Measurements from ENCODE around the gene CORO6. TPM values are rescaled to one million over a fixed set of nuclear protein-coding genes. Genes with fewer than 3 reads are reported as not detected.

The CORO6 gene
- total and polyA plus RNA-seq, 2 experiments from 2014 or later = 2.6 to 5.2 TPM

DNA sequence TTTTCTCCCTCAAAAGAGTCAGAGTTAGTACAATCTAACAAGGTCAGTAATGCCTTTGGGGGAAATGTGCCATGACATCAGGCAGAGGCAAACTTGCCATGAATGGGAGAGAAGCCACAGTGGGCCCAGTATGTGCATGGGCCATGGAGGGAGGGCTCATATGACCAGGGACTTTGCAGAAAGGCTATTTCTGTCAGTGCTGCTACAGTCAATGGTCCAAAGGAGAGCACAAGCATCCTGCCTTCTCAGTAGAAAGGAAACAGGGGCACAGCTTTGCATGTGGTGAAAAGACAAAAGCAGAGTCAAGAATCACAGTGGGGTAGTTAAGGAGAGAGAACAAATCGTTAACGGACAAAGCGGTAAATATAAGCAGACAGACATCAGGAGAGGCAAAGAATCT lies 11.2 kb upstream of the CORO6 start:
- Histone ChIP-seq H4K20me1 (replicated peaks; ENCODE audit: insufficient read depth) (no peaks in the 10 kb centered on the region), H3K9me2 (ENCODE audit: insufficient read depth) (no peaks in the 10 kb centered on the region), H3K4me2 (no peak overlapping the region), H3K4me3 (no peak overlapping the region), H3K79me2 (replicated peaks; ENCODE audit: insufficient read depth) (no peaks in the 10 kb centered on the region), H3K27me3 (ENCODE audit: insufficient read depth) (no peaks in the 10 kb centered on the region), H3F3A (replicated peaks; ENCODE audit: low read depth) (no peaks in the 10 kb centered on the region; the same call in none of the 2 replicates), H2AFZ (no peak overlapping the region), H3K27ac (ENCODE audit: low read depth) (no peak overlapping the region), H3K36me3 (ENCODE audit: insufficient read depth) (no peaks in the 10 kb centered on the region), H3K4me1 (ENCODE audit: insufficient read depth) (no peaks in the 10 kb centered on the region; the same call in 1 of the 2 replicates)
- Mint-ChIP-seq H3K9me3 (no peaks in the 10 kb centered on the region), H3K27me3 (ENCODE audit: insufficient read depth, low read depth, poor library complexity) (no peaks in the 10 kb centered on the region), H3K4me1 (peaks cover 10% of the 10 kb centered on the region), H3K27ac (no peak overlapping the region), H3K36me3 (ENCODE audit: low read depth) (peaks cover 13% of the 10 kb centered on the region; the same call in 2 of the 3 replicates), H3K4me3 (no peak overlapping the region)
- no peak for TF ChIP-seq JUNB (IDR thresholded peaks at IDR 0.05; ENCODE audit: unreplicated experiment)
- TF ChIP-seq, protein P1, sequence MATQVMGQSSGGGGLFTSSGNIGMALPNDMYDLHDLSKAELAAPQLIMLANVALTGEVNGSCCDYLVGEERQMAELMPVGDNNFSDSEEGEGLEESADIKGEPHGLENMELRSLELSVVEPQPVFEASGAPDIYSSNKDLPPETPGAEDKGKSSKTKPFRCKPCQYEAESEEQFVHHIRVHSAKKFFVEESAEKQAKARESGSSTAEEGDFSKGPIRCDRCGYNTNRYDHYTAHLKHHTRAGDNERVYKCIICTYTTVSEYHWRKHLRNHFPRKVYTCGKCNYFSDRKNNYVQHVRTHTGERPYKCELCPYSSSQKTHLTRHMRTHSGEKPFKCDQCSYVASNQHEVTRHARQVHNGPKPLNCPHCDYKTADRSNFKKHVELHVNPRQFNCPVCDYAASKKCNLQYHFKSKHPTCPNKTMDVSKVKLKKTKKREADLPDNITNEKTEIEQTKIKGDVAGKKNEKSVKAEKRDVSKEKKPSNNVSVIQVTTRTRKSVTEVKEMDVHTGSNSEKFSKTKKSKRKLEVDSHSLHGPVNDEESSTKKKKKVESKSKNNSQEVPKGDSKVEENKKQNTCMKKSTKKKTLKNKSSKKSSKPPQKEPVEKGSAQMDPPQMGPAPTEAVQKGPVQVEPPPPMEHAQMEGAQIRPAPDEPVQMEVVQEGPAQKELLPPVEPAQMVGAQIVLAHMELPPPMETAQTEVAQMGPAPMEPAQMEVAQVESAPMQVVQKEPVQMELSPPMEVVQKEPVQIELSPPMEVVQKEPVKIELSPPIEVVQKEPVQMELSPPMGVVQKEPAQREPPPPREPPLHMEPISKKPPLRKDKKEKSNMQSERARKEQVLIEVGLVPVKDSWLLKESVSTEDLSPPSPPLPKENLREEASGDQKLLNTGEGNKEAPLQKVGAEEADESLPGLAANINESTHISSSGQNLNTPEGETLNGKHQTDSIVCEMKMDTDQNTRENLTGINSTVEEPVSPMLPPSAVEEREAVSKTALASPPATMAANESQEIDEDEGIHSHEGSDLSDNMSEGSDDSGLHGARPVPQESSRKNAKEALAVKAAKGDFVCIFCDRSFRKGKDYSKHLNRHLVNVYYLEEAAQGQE (IDR thresholded peaks at IDR 0.05; ENCODE audit: unreplicated experiment) = no peak
- TF ChIP-seq ZNF114 (CRISPR knock-in tag; IDR thresholded peaks at IDR 0.05) = no peak
- no peak for TF ChIP-seq NANOG (IDR thresholded peaks at IDR 0.05; ENCODE audit: borderline replicate concordance)
- no peak for TF ChIP-seq STAT1 (IDR thresholded peaks at IDR 0.05; ENCODE audit: unreplicated experiment)
- TF ChIP-seq CREB1 (CRISPR knock-in tag; IDR thresholded peaks at IDR 0.05; ENCODE audit: low read depth) = no peak
- TF ChIP-seq, protein P2, sequence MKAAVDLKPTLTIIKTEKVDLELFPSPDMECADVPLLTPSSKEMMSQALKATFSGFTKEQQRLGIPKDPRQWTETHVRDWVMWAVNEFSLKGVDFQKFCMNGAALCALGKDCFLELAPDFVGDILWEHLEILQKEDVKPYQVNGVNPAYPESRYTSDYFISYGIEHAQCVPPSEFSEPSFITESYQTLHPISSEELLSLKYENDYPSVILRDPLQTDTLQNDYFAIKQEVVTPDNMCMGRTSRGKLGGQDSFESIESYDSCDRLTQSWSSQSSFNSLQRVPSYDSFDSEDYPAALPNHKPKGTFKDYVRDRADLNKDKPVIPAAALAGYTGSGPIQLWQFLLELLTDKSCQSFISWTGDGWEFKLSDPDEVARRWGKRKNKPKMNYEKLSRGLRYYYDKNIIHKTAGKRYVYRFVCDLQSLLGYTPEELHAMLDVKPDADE (IDR thresholded peaks at IDR 0.05) = no peak
- TF ChIP-seq EZH2 (IDR thresholded peaks at IDR 0.05; ENCODE audit: low read depth, unreplicated experiment) = no peak
- TF ChIP-seq CTCF (conservative IDR thresholded peaks at IDR 0.05; ENCODE audit: low read depth in 2 of 2) = no peak
- TF ChIP-seq, protein P3, sequence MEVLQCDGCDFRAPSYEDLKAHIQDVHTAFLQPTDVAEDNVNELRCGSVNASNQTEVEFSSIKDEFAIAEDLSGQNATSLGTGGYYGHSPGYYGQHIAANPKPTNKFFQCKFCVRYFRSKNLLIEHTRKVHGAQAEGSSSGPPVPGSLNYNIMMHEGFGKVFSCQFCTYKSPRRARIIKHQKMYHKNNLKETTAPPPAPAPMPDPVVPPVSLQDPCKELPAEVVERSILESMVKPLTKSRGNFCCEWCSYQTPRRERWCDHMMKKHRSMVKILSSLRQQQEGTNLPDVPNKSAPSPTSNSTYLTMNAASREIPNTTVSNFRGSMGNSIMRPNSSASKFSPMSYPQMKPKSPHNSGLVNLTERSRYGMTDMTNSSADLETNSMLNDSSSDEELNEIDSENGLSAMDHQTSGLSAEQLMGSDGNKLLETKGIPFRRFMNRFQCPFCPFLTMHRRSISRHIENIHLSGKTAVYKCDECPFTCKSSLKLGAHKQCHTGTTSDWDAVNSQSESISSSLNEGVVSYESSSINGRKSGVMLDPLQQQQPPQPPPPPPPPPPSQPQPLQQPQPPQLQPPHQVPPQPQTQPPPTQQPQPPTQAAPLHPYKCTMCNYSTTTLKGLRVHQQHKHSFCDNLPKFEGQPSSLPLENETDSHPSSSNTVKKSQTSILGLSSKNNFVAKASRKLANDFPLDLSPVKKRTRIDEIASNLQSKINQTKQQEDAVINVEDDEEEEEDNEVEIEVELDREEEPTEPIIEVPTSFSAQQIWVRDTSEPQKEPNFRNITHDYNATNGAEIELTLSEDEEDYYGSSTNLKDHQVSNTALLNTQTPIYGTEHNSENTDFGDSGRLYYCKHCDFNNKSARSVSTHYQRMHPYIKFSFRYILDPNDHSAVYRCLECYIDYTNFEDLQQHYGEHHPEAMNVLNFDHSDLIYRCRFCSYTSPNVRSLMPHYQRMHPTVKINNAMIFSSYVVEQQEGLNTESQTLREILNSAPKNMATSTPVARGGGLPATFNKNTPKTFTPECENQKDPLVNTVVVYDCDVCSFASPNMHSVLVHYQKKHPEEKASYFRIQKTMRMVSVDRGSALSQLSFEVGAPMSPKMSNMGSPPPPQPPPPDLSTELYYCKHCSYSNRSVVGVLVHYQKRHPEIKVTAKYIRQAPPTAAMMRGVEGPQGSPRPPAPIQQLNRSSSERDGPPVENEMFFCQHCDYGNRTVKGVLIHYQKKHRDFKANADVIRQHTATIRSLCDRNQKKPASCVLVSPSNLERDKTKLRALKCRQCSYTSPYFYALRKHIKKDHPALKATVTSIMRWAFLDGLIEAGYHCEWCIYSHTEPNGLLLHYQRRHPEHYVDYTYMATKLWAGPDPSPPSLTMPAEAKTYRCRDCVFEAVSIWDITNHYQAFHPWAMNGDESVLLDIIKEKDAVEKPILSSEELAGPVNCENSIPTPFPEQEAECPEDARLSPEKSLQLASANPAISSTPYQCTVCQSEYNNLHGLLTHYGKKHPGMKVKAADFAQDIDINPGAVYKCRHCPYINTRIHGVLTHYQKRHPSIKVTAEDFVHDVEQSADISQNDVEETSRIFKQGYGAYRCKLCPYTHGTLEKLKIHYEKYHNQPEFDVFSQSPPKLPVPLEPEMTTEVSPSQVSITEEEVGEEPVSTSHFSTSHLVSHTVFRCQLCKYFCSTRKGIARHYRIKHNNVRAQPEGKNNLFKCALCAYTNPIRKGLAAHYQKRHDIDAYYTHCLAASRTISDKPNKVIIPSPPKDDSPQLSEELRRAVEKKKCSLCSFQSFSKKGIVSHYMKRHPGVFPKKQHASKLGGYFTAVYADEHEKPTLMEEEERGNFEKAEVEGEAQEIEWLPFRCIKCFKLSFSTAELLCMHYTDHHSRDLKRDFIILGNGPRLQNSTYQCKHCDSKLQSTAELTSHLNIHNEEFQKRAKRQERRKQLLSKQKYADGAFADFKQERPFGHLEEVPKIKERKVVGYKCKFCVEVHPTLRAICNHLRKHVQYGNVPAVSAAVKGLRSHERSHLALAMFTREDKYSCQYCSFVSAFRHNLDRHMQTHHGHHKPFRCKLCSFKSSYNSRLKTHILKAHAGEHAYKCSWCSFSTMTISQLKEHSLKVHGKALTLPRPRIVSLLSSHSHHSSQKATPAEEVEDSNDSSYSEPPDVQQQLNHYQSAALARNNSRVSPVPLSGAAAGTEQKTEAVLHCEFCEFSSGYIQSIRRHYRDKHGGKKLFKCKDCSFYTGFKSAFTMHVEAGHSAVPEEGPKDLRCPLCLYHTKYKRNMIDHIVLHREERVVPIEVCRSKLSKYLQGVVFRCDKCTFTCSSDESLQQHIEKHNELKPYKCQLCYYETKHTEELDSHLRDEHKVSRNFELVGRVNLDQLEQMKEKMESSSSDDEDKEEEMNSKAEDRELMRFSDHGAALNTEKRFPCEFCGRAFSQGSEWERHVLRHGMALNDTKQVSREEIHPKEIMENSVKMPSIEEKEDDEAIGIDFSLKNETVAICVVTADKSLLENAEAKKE (CRISPR knock-in tag; IDR thresholded peaks at IDR 0.05) = no peak
- no peak for TF ChIP-seq EZH2phosphoT487 (IDR thresholded peaks at IDR 0.05; ENCODE audit: unreplicated experiment)
- TF ChIP-seq POLR2AphosphoS5 (IDR thresholded peaks at IDR 0.05; ENCODE audit: low read depth) = no peak
- no peak for TF ChIP-seq ZNF331 (CRISPR knock-in tag; IDR thresholded peaks at IDR 0.05; ENCODE audit: low read depth)
- ATAC-seq (peak; percentile 60), DNase-seq (ENCODE audit: low spot score) (no peak)
